ENCODE measurements around the gene CFAP47. TPM values are rescaled to one million over a fixed set of nuclear protein-coding genes. Genes with fewer than 3 reads are reported as not detected.

The CFAP47 gene
- total and polyA plus RNA-seq, 2 of the 13 experiments (the other 11 are each of a cell fraction or from before 2014, with no cell fraction given) = not detected

DNA sequence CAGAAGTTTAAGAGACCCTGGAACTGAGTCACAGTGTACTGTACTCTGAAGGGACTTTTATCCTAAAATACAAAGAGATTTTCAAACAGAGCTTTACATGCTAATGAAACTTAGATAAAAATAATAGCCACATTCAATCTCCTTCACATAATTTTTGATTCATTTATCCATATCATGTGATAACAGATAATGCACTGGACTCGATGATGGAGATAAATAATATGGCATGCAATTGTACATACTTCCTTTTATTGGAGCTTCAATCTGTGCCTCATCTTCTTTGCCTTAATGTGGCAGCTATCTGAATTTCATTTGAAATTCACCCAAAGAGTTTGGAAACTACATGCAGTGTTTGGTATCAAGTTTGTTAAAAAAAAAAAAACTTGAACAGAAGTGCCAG is 390.6 kb downstream of the CFAP47 start:
- intact Hi-C loops (cut with micrococcal nuclease; ENCODE audit: unreplicated experiment) = no loop called here
- Histone ChIP-seq H3K4me2 (ENCODE audit: low read depth, low read length) (no peak overlapping the region), H3K4me3 (replicated peaks in 1 of 3; ENCODE audit: insufficient read depth in 1 of 3, low read depth in 2 of 3, low read length in 3 of 3) (no peak overlapping the region), H3K27ac (ENCODE audit: extremely low read length, insufficient read depth, low read length) (no peak overlapping the region), H3K9me3 (ENCODE audit: low read length) (no peaks in the 10 kb centered on the region), H4K20me1 (ENCODE audit: insufficient read depth, low read length) (no peaks in the 10 kb centered on the region), H3K9ac (ENCODE audit: insufficient read depth, low read depth, low read length) (no peak overlapping the region), H3K79me2 (ENCODE audit: insufficient read depth, low read length) (no peaks in the 10 kb centered on the region), H3K4me1 (ENCODE audit: insufficient read depth, low read length) (no peaks in the 10 kb centered on the region), H3K36me3 (replicated peaks in 1 of 2; ENCODE audit: control insufficient read depth in 1 of 2, insufficient read depth in 2 of 2, low read length in 2 of 2) (no peaks in the 10 kb centered on the region), H2AFZ (ENCODE audit: low read length) (no peak overlapping the region), H3K27me3 (ENCODE audit: control insufficient read depth in 1 of 2, insufficient read depth in 2 of 2, low read length in 2 of 2) (no peaks in the 10 kb centered on the region)
- ATAC-seq (no peak), DNase-seq (ENCODE audit: low spot score) (no peak), FAIRE-seq (no peak)
- ChIA-PET CTCF (ENCODE audit: low intra/inter-chr PET ratio, low total read pairs) (no interaction called here), POLR2A (no interaction called here)
- WGBS (ENCODE audit: low lambda C conversion rate) = 0% methylated on average over 1 of the region's 1 CpG
- in situ Hi-C loops (cut with HindIII; ENCODE audit: extremely low pct_ligation_motif_present, low pct_unique_long_range_greater_than_20kb) = no loop called here
- TF ChIP-seq RORA (CRISPR knock-in tag; IDR thresholded peaks at IDR 0.05) = no peak
- TF ChIP-seq ADNP (CRISPR knock-in tag; IDR thresholded peaks at IDR 0.05) = no peak
- TF ChIP-seq HOXA3 (CRISPR knock-in tag; IDR thresholded peaks at IDR 0.05) = no peak
- TF ChIP-seq ZNF776 (CRISPR knock-in tag; IDR thresholded peaks at IDR 0.05) = no peak
- TF ChIP-seq ZNF552 (CRISPR knock-in tag; IDR thresholded peaks at IDR 0.05; ENCODE audit: borderline replicate concordance) = no peak
- no peak for TF ChIP-seq ERF (CRISPR knock-in tag; IDR thresholded peaks at IDR 0.05)
- no TSS peak for BruUV-seq (replicated peaks)

DNA sequence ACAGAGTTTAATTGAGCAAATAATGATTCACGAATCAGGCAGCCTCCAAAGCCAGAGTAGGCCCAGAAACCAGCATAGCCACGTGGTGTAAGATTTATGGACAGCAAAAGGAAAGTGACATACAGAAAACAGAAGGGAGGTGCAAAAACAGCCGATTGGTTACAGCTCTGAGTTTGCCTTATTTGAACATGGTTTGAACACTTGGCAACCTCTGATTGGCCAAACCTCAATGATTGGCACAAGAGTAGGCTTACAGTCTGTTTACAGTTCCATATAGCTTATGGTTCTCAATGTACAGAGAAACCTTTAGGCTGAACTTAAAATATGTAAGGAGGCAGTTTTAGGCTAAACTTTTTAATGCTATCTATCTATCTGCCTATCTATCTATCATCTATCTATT is 394.8 kb downstream of the CFAP47 start:
- Histone ChIP-seq H3K9me3 (ENCODE audit: low read length) (no peaks in the 10 kb centered on the region), H3K4me3 (replicated peaks in 1 of 3; ENCODE audit: insufficient read depth in 1 of 3, low read depth in 2 of 3, low read length in 3 of 3) (no peak overlapping the region), H3K9ac (ENCODE audit: insufficient read depth, low read depth, low read length) (no peak overlapping the region), H3K27ac (ENCODE audit: extremely low read length, insufficient read depth, low read length) (no peak overlapping the region), H3K4me2 (ENCODE audit: low read depth, low read length) (no peak overlapping the region), H3K27me3 (ENCODE audit: control insufficient read depth in 1 of 2, insufficient read depth in 2 of 2, low read length in 2 of 2) (no peaks in the 10 kb centered on the region), H3K79me2 (ENCODE audit: insufficient read depth, low read length) (no peaks in the 10 kb centered on the region), H3K36me3 (replicated peaks in 1 of 2; ENCODE audit: control insufficient read depth in 1 of 2, insufficient read depth in 2 of 2, low read length in 2 of 2) (no peaks in the 10 kb centered on the region), H3K4me1 (ENCODE audit: insufficient read depth, low read length) (no peaks in the 10 kb centered on the region), H2AFZ (ENCODE audit: low read length) (no peak overlapping the region), H4K20me1 (ENCODE audit: insufficient read depth, low read length) (no peaks in the 10 kb centered on the region)
- no TSS peak for BruUV-seq (replicated peaks)
- ChIA-PET POLR2A (no interaction called here), CTCF (ENCODE audit: low intra/inter-chr PET ratio, low total read pairs) (no interaction called here)
- DNase-seq (ENCODE audit: low spot score) (no peak), ATAC-seq (no peak), FAIRE-seq (no peak)
- WGBS (ENCODE audit: low lambda C conversion rate) = 0% methylated on average over 3 of the region's 3 CpGs
- in situ Hi-C loops (cut with HindIII; ENCODE audit: extremely low pct_ligation_motif_present, low pct_unique_long_range_greater_than_20kb) = no loop called here
- intact Hi-C loops (cut with micrococcal nuclease; ENCODE audit: unreplicated experiment) = no loop called here
- TF ChIP-seq ZFAT (CRISPR knock-in tag; conservative IDR thresholded peaks at IDR 0.05) = no peak
- no peak for TF ChIP-seq AKAP8 (CRISPR knock-in tag; IDR thresholded peaks at IDR 0.05)
- TF ChIP-seq, protein P1, sequence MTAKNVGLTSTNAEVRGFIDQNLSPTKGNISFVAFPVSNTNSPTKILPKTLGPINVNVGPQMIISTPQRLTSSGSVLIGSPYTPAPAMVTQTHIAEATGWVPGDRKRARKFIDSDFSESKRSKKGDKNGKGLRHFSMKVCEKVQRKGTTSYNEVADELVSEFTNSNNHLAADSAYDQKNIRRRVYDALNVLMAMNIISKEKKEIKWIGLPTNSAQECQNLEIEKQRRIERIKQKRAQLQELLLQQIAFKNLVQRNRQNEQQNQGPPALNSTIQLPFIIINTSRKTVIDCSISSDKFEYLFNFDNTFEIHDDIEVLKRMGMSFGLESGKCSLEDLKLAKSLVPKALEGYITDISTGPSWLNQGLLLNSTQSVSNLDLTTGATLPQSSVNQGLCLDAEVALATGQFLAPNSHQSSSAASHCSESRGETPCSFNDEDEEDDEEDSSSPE (CRISPR knock-in tag; IDR thresholded peaks at IDR 0.05) = no peak
- TF ChIP-seq, protein P2, sequence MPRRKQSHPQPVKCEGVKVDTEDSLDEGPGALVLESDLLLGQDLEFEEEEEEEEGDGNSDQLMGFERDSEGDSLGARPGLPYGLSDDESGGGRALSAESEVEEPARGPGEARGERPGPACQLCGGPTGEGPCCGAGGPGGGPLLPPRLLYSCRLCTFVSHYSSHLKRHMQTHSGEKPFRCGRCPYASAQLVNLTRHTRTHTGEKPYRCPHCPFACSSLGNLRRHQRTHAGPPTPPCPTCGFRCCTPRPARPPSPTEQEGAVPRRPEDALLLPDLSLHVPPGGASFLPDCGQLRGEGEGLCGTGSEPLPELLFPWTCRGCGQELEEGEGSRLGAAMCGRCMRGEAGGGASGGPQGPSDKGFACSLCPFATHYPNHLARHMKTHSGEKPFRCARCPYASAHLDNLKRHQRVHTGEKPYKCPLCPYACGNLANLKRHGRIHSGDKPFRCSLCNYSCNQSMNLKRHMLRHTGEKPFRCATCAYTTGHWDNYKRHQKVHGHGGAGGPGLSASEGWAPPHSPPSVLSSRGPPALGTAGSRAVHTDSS (CRISPR knock-in tag; conservative IDR thresholded peaks at IDR 0.05) = no peak
- no peak for TF ChIP-seq ZNF549 (CRISPR knock-in tag; IDR thresholded peaks at IDR 0.05)
- no peak for TF ChIP-seq ZBTB7B (CRISPR knock-in tag; IDR thresholded peaks at IDR 0.05)
- TF ChIP-seq MZF1 (CRISPR knock-in tag; IDR thresholded peaks at IDR 0.05; ENCODE audit: borderline replicate concordance) = no peak
- no peak for TF ChIP-seq TOE1 (CRISPR knock-in tag; IDR thresholded peaks at IDR 0.05)
- TF ChIP-seq, protein P3, sequence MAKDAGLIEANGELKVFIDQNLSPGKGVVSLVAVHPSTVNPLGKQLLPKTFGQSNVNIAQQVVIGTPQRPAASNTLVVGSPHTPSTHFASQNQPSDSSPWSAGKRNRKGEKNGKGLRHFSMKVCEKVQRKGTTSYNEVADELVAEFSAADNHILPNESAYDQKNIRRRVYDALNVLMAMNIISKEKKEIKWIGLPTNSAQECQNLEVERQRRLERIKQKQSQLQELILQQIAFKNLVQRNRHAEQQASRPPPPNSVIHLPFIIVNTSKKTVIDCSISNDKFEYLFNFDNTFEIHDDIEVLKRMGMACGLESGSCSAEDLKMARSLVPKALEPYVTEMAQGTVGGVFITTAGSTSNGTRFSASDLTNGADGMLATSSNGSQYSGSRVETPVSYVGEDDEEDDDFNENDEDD (CRISPR knock-in tag; IDR thresholded peaks at IDR 0.05; ENCODE audit: borderline replicate concordance) = no peak
- TF ChIP-seq ZKSCAN1 (IDR thresholded peaks at IDR 0.05; ENCODE audit: low read length) = no peak

All from HepG2 (cell line).